Thymus (tissue), 11 donors: ENCODE data around the gene MEGF8. TPM values are rescaled to one million over a fixed set of nuclear protein-coding genes. Genes with fewer than 3 reads are reported as not detected.

Source experiments
- DNase-seq, 9 donors: peaks; one replicate each; pipeline ENCODE4 v3.0.0-alpha.2; 2013; ENCODE audit warnings: low spot score in 9 of 9, low read depth in 6 of 9, missing footprints in 1 of 9
- H3K27ac ChIP-seq, 2 donors: one replicate each; pipeline ENCODE4 v1.5.1; 2013; ENCODE audit warnings: control low read depth in 1 of 2, low read depth in 1 of 2, low read length in 1 of 2, mild to moderate bottlenecking in 1 of 2, moderate library complexity in 1 of 2
- H3K27me3 ChIP-seq, 2 donors: one replicate each; pipeline ENCODE4 v1.5.1; 2013; ENCODE audit warnings: low read length in 1 of 2; ENCODE audit not compliant: control insufficient read depth in 2 of 2, insufficient read depth in 1 of 2
- H3K36me3 ChIP-seq, 2 donors: one replicate each; pipeline ENCODE4 v1.5.1; 2013; ENCODE audit warnings: low read length in 1 of 2, mild to moderate bottlenecking in 1 of 2, moderate library complexity in 1 of 2; ENCODE audit not compliant: control insufficient read depth in 2 of 2, insufficient read depth in 2 of 2
- H3K4me1 ChIP-seq, 2 donors: one replicate each; pipeline ENCODE4 v1.5.1; 2013; ENCODE audit warnings: low read length in 2 of 2; ENCODE audit not compliant: control insufficient read depth in 2 of 2, insufficient read depth in 2 of 2
- H3K4me3 ChIP-seq, 2 donors: one replicate each; pipeline ENCODE4 v1.5.1; 2013; ENCODE audit warnings: low read length in 2 of 2, control low read depth in 1 of 2, mild to moderate bottlenecking in 1 of 2
- H3K9me3 ChIP-seq, 2 donors: one replicate each; pipeline ENCODE4 v1.5.1; 2013; ENCODE audit warnings: low read length in 1 of 2, mild to moderate bottlenecking in 1 of 2; ENCODE audit not compliant: control insufficient read depth in 2 of 2, insufficient read depth in 1 of 2
- WGBS: extraction: QIAGEN DNeasy Blood & Tissue Kit; methylation state at CpG from one replicate; pipeline ENCODE4 v1.1.7; 2013; 5-methylcytosine and 5-hydroxymethylcytosine counted together
- polyA plus RNA-seq: library from polyadenylated mRNA; stranded (reverse); fragments of 200-250 nt; gene quantifications from one replicate; pipeline ENCODE4 v1.2.3, GENCODE V29; 2013
- total RNA-seq: library from RNA; stranded (reverse); fragments of 120-200 nt; gene quantifications from one replicate; pipeline ENCODE4 v1.2.4, GENCODE V29; 2013
- donor health status: healthy.

The MEGF8 gene
- total and polyA plus RNA-seq, 2 donors: 2.7 to 5.5 TPM

DNA sequence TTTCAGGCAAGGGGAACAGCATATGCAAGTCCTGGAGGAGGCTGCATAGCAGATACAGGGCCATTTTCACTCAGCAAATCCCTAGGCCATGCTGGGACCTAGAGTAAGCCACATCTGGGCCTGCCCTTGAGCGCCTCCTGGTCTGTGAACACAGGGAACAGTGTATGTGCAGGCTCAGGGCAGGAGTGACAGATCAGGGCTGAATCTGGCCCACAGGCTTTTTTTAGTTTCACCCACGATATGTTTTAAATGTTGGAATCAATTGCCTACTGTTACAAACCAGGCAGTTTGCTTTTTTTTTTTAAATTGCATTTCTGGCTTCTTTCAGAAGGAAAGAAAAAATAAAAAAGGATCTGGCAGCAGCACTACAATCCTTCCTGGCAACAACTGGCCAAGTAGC, 13.8 kb upstream of the MEGF8 start:
- peaks cover 42 to 62% of the 10 kb centered on the region in 2 donors for H3K27me3 ChIP-seq
- H3K4me1 ChIP-seq: peaks cover 0 to 4% of the 10 kb centered on the region in 2 donors
- 88% methylated on average over 2 of the region's 2 CpGs for WGBS
- H3K4me3 ChIP-seq: no peak overlapping the region
- no peaks in the 10 kb centered on the region for H3K36me3 ChIP-seq
- H3K9me3 ChIP-seq: peaks cover 1 to 5% of the 10 kb centered on the region in 2 donors
- DNase-seq: no peak
- H3K27ac ChIP-seq: no peak overlapping the region

DNA sequence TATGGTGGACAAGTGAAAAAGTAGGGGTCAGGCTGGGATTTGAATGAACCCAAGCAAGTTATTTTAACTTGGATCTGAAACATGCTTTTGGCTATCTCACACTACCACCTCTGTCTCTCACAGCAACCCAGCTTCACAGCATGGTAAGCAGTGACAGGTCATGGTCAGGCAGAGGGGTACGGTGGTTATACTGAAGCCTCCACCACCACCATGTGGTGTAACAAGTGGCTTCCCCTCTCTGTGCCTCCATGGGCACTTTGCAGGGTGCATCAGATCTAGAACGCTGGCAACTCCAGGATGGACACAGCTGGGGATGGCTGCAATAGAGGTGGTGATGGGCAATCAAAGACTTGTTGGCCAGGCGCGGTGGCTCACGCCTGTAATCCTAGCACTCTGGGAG, 13.1 kb upstream of the MEGF8 start:
- Histone ChIP-seq H3K27ac (no peak overlapping the region), H3K4me1 (peaks cover 0 to 4% of the 10 kb centered on the region in 2 donors), H3K9me3 (peaks cover 0 to 5% of the 10 kb centered on the region in 2 donors), H3K27me3 (peaks cover 46 to 69% of the 10 kb centered on the region in 2 donors), H3K36me3 (no peaks in the 10 kb centered on the region), H3K4me3 (no peak overlapping the region)
- no peak for DNase-seq
- WGBS: 92% methylated on average over 5 of the region's 5 CpGs

DNA sequence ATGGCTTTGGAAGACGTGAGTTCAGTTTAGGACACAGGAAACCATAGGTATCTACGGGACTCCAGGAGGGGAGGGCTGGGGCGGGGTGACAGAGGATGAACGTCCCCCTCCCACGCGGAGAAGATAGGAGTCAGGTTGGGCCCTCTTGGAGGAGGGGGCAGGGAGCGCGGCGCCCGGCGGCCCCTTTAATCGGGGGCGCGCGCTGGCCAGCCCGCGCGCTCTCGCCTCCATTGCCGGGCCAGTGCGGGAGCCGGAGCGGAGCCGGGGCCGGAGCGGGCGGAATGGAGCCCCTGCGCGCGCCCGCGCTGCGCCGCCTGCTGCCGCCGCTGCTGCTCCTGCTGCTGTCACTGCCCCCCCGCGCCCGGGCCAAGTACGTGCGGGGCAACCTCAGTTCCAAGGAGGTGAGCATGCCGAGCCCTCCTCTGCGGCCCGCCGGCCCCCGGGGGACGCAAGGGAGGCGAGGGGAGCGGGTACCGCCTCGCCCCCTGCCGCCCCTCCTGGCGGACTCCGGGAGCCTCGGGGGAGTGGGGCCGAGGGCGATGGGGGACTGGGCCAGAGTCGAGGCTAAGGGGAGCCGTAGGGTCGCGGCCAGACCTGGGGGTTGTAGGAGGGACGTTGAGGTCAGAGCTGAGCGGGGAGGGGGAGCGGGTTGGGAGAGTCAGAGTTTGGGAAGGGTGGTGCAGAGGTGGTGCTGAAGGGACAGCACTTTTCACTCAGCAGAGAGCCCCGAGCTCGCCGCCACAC, 12.2 kb upstream of the MEGF8 start, which contains the start of gene TMEM145:
TSS of gene TMEM145 (plus strand) at position 214 of the 744 bp plus-strand sequence. CDS start at position 282, 68 bp downstream.
- Histone ChIP-seq H3K36me3 (no peaks in the 10 kb centered on the region), H3K4me3 (peak within 1 kb of the TSS in 1 of 2 donors; percentile 34), H3K4me1 (peaks cover 0 to 4% of the 10 kb centered on the region in 2 donors), H3K9me3 (peaks cover 0 to 5% of the 10 kb centered on the region in 2 donors), H3K27ac (no peak within 1 kb of the TSS), H3K27me3 (peaks cover 46 to 75% of the 10 kb centered on the region in 2 donors)
- WGBS: 2% methylated on average over 67 of the region's 67 CpGs
- DNase-seq: peak in 2 of 9 donors; percentile 33 to 48

DNA sequence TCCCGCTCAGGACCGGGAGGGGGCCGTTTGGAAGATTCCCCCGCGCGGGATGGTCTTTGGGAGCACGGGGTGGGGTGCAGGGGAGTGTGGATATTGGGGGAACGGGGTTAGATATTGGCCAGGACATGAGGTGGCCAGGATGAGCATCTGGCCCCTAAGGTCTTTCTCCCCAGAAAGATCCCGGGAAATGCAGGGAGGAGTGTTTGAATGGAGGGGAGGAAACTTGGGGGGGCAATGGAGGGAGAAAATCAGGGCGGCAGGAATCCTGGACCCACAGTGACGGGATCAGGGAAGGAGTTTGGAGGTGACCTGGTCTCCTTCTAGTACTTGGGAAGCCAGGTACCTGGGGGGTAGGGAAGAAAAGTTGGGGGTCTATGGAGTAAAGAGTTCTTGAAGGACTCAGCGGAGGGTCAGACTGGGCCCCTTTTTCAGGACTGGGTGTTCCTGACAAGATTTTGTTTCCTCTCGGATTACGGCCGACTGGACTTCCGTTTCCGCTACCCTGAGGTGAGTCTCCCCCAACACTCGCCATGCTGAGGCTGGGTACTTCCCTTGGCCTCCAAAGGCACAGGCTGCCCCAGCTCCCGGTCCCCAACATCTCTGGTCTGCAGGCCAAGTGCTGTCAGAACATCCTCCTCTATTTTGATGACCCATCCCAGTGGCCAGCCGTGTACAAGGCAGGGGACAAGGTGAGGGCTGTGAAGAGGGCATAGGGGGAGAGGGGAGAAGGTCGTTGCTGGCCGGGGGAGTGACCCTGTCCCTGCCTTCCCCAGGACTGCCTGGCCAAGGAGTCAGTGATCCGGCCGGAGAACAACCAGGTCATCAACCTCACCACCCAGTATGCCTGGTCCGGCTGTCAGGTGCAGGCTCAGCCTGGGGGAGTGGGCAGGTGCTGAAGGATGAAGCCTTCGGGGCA, 11.3 kb upstream of the MEGF8 start:
- peaks cover 0 to 5% of the 10 kb centered on the region in 2 donors for H3K9me3 ChIP-seq
- no peak overlapping the region for H3K4me3 ChIP-seq
- 36% methylated on average over 26 of the region's 26 CpGs for WGBS
- no peaks in the 10 kb centered on the region for H3K36me3 ChIP-seq
- peaks cover 0 to 4% of the 10 kb centered on the region in 2 donors for H3K4me1 ChIP-seq
- peaks cover 46 to 75% of the 10 kb centered on the region in 2 donors for H3K27me3 ChIP-seq
- no peak for DNase-seq
- no peak overlapping the region for H3K27ac ChIP-seq

DNA sequence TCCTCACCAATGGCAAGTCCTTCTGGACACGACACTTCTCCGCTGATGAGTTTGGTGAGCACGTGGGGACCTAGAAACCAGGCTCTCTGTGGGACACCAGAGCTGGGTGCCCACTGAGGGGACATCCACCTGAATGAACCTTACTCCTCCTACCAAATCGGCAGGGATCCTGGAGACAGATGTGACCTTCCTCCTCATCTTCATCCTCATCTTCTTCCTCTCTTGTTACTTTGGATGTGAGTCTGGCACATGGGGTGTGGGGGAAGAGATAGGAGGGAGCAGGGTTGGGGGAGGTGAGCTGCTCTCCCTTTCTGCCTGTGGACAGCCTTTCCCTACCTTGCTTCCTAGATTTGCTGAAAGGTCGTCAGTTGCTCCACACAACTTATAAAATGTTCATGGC, 10.4 kb upstream of the MEGF8 start:
- no peak overlapping the region for H3K4me3 ChIP-seq
- H3K9me3 ChIP-seq: peaks cover 0 to 5% of the 10 kb centered on the region in 2 donors
- peaks cover 0 to 4% of the 10 kb centered on the region in 2 donors for H3K4me1 ChIP-seq
- 89% methylated on average over 5 of the region's 5 CpGs for WGBS
- no peaks in the 10 kb centered on the region for H3K36me3 ChIP-seq
- peaks cover 46 to 80% of the 10 kb centered on the region in 2 donors for H3K27me3 ChIP-seq
- no peak overlapping the region for H3K27ac ChIP-seq
- no peak for DNase-seq

DNA sequence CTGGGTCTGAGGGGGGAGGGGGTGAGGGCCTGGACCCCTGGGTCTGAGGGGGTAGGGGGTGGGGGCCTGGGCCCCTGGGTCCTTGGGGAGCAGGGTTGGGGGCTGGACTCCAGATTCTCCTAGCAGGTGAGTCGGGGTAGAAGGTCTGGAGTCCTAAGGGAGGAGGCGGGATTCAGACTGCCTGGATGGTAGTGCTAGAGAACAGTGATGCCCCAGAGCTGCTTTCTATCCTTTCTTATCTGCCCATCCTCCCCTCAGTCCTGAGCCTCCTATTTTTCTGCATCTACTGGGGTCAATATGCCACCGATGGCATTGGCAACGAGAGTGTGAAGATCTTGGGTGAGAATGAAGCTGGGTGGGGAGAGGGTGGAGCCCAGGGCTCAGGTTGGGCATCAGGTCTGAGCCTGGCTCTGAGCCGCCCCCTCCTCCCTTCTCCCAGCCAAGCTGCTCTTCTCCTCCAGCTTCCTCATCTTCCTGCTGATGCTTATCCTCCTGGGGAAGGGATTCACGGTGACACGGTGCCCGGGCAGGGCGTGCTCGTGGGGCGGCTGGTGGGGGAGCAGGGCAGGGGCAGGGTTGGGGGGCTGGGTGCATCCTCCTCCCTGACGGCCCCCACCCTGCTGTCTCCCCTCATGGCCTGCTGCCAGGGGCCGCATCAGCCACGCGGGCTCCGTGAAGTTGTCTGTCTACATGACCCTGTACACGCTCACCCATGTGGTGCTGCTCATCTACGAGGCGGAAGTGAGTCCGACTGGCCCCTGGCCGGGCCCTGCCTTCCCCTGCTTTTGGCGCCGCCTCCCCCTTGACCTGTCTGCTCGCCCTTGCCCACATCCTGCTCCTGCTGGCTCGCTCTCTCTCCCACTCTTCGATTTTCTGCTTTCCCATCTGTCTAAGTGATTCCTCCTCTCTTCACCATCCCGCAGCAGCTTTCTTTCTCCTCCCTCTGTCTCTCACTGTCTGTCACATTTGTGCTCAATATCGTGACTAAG, 8.9 kb upstream of the MEGF8 start:
- no peak overlapping the region for H3K4me3 ChIP-seq
- H3K4me1 ChIP-seq: peaks cover 0 to 4% of the 10 kb centered on the region in 2 donors
- H3K27me3 ChIP-seq: peaks cover 45 to 85% of the 10 kb centered on the region in 2 donors
- H3K36me3 ChIP-seq: no peaks in the 10 kb centered on the region
- DNase-seq: no peak
- peaks cover 0 to 5% of the 10 kb centered on the region in 2 donors for H3K9me3 ChIP-seq
- WGBS: 29% methylated on average over 28 of the region's 28 CpGs
- H3K27ac ChIP-seq: no peak overlapping the region

DNA sequence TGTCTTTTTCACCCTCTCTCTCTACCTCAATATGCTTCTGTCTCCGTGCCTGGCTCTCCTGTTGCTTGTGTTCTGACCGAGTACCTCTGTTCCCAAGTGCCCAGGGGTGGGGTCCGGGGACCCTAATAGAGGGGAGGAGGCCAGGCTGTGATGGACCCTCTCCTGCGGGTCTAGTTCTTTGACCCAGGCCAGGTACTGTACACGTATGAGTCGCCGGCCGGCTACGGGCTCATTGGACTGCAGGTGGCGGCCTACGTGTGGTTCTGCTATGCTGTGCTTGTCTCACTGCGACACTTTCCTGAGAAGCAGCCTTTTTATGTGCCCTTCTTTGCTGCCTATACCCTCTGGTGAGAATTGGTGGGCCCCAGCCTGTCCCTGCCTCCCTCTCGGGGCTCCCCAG, 7.9 kb upstream of the MEGF8 start:
- Histone ChIP-seq H3K27ac (no peak overlapping the region), H3K9me3 (peaks cover 2 to 5% of the 10 kb centered on the region in 2 donors), H3K4me1 (peaks cover 0 to 4% of the 10 kb centered on the region in 2 donors), H3K27me3 (peaks cover 43 to 85% of the 10 kb centered on the region in 2 donors), H3K36me3 (no peaks in the 10 kb centered on the region), H3K4me3 (no peak overlapping the region)
- no peak for DNase-seq
- WGBS: 94% methylated on average over 13 of the region's 13 CpGs

DNA sequence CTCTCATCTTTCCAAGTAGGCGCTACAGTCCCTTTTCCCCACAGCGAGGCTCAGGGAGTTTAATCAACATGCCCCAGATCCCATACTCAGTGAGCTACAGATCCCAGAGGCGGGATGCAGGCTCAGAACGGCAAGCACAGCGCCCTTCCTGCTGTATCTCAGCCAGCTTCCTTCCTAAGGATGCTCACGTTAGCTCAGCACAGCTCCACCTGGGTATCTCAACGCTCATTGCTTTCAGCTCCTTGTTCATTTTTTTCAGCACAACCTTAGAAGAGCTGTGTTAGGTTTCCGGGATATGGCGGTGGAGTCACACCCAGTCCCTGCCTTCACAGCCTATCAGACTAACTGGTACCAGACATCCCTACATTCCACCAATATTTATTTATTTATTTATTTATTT, 3.1 kb upstream of the MEGF8 start:
- 84% methylated on average over 9 of the region's 9 CpGs for WGBS
- Histone ChIP-seq H3K27me3 (peaks cover 29 to 64% of the 10 kb centered on the region in 2 donors), H3K4me3 (no peak overlapping the region)

More for the DNA sequence above, 3.1 kb upstream of the MEGF8 start:
- DNase-seq: no peak
- Histone ChIP-seq H3K27ac (no peak overlapping the region), H3K9me3 (peaks cover 2 to 5% of the 10 kb centered on the region in 2 donors), H3K4me1 (peaks cover 9 to 16% of the 10 kb centered on the region in 2 donors), H3K36me3 (no peaks in the 10 kb centered on the region)
